ENCODE results near the gene DOK6. TPM values are rescaled to one million over a fixed set of nuclear protein-coding genes. Genes with fewer than 3 reads are reported as not detected.
"Not testable (repeated sequence)": the region's sequence is repeated elsewhere in the genome, so short reads cannot be mapped to it uniquely, and the experiment has no call there.

The DOK6 gene
- total RNA-seq, 1 experiment from 2014 or later: not detected

DNA sequence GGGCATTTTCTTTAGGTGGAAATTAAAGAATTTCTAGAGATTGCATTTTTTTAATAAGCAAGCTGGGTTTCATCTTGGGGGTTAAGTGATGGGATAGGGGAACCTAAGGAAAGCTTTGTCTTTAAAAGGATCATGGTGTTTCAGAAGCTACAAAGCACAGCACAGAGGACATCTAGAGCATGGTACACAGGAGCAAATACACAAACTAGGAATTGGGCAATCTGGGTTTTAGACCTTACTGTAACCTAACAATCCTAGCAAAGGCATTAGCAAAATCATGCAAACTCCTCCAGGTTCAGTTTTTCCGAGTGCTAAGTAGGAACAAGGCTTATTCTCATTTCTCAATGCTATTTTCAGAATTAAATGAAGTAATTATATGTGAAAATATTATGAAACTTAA is 412.9 kb downstream of the DOK6 start:
- no peak for DNase-seq (ENCODE audit: low read depth)

- DNase-seq (ENCODE audit: low read depth): no peak
Measured at GRCh38 chr18:69814861-69815385, 414.2 kb downstream of the DOK6 start.

DNA sequence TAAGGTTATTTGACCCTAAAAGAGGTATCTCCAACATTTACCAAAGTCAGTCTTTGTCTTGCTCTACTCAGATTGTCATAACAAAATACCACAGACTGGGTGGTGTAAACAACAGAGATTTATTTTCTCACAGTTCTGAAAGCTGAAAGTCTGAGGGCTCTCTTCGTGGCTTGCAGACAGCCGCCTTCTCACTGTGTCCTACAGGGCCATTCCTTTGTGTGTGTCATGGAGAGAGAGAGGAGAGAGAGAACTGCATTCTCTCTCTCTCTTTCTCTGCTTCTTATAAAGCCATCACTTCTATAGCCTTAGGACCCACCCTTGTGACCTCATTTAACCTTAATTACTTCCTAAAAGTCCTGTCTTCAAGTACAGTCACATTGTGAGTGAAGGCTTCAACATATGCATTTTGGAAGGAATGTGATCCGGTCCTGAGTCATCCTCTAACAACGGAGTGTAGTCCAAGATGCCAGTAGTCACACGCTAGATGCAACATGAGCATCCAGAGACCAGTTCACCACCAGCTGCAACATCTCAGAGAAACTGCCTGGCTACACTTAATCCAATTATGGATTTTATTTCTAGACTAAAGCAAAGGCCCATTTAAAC is 416.8 kb downstream of the DOK6 start:
- DNase-seq (ENCODE audit: low read depth): peak; percentile 85

DNA sequence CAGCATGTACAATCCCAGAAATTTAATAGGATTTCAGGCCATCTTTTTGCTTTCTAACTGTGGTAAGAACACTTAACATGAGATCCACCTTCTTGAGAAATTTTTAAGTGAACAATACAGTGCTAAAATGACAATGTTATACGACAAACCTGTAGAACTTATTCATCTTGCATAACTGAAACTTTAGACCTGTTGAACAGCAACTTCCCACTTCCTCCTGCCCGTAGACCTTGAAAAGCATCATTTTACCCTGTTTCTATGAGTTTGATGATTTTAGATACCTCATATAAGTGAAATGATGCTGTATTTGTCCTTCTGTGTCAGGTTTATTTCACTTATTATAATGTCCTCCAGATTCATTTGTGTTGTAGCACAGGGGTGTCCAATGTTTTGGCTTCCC is 418.8 kb downstream of the DOK6 start:
- DNase-seq (ENCODE audit: low read depth): no peak

- DNase-seq (ENCODE audit: low read depth): no peak
Measured at GRCh38 chr18:69820538-69820937, 419.9 kb downstream of the DOK6 start.

DNA sequence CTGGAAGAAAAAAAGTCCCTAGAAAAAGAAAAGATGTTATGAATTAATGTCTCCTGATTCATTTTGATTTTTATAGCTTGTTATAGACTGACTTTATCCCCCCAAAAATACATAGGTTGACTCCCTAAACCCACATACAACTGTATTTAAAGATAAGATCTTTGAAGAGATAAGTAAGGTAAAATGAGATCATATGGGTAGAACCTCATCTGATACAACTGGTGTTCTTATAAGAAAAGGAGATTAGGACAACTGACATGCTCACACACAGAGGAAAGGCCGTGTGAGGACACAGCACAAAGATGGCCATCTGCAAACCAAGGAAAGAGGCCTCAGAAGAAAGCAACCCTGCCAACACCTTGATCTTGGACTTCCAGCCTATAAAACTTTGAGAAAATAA is 429.5 kb downstream of the DOK6 start:
- DNase-seq (ENCODE audit: low read depth): no peak

- DNase-seq (ENCODE audit: low read depth): not testable (repeated sequence)
Measured at GRCh38 chr18:69834980-69835379, 434.3 kb downstream of the DOK6 start.

DNA sequence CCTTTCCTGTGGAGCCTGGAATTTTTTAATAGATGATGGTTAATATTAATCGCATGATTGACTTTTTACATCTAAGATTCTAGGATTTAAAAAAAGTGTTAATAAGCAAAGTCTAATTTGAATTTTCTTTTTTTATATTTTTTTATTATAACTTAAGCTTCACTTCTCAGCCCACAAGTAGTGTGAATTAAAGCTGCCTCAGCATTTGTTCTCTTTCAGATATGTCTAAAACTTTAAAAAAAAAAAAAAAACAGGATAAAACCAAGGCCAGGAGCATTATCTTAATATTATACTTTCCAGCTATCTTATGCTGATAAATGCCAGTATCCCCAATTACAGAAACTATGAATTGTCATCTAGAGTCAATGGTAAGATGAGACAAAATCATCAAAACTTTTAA is 437.3 kb downstream of the DOK6 start:
- no peak for DNase-seq (ENCODE audit: low read depth)

GRCh38 chr18:69838620-69839411 is 438.1 kb downstream of the DOK6 start:
- peak; percentile 64 for DNase-seq (ENCODE audit: low read depth)

DNA sequence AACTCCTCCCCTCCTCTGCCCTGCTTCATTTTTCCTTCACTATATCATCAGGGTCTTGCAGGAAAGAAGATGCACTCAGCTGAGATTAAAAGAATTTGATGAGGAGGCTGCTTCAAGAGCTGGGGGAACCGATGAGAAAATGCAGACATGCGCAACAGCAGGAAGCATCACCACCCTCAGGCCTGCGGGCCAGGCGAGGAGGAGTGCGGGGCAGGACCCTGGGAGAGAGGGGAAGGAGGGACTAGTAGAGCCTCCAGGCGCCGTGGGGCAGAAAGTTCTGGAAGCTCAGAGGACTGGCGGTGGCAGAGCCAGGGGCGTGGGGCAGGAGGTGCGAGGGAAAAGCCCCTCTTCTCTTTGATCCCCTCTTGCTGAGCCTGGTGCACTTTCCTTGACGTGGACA is 438.8 kb downstream of the DOK6 start:
- no peak for DNase-seq (ENCODE audit: low read depth)

DNA sequence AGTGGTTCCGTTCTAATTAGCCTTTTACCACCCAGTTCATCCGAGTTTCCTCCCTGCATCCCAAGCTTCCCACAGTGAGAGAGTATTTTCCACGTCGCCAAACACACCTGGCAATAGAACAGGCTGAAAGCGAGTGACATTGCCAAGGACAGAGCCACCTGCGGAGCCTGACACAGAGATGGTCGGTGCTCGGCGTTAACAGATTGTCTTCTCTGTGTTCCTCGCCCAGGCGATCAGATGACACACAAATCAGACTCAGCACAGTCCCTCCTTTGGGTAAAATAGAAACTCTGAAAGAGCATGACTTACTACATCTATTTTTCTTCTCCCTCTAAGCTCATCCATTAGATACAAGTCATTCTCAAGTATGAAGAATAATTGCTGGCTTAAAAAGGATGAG is 439.3 kb downstream of the DOK6 start:
- peak; percentile 28 for DNase-seq (ENCODE audit: low read depth)

GRCh38 chr18:69840445-69840844 is 439.8 kb downstream of the DOK6 start:
- DNase-seq (ENCODE audit: low read depth): peak; percentile 25

GRCh38 chr18:69841117-69841516 is 440.4 kb downstream of the DOK6 start:
- DNase-seq (ENCODE audit: low read depth): no peak

DNA sequence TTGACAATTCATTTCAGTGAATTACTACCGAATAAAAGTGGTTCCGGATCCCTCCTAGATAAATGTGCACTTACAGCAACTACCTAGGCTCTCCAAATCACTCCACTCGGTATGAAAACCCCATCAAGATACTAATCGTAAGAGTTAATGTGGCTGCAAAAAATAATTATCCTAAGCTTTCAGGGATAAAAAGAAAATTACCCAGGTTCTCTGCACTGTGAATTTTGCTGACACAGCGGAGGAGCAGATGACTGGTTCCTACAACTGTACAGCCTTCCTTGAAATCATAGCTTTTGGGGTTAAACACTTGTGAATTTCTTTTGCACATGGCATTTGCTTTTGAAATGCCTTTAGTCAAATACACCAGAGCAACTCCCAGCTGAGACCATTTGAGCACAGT is 442.3 kb downstream of the DOK6 start:
- DNase-seq (ENCODE audit: low read depth): no peak

DNA sequence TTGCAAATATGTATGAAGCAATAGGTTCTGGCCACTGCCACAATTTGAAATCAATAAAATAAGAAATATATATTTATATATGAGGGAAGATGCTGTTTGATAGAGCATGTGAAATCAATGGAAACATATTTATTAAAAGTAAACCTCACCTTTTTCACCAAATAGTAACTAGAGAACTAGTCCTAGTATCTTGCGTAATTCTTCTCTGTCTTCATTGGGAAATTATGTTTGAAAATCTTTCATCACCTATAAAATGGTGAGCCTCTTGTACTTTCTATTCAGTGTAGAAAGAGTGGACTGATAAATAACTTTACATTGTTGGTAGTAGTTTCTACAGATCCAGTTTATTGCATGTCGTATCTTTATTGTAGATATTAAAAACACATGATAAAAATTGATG is 444.0 kb downstream of the DOK6 start:
- no peak for DNase-seq (ENCODE audit: low read depth)

GRCh38 chr18:69845593-69846506 is 445.2 kb downstream of the DOK6 start:
- DNase-seq (ENCODE audit: low read depth): peak; percentile 18

GRCh38 chr18:69853051-69853450 is 452.4 kb downstream of the DOK6 start:
- no peak for DNase-seq (ENCODE audit: low read depth)

DNA sequence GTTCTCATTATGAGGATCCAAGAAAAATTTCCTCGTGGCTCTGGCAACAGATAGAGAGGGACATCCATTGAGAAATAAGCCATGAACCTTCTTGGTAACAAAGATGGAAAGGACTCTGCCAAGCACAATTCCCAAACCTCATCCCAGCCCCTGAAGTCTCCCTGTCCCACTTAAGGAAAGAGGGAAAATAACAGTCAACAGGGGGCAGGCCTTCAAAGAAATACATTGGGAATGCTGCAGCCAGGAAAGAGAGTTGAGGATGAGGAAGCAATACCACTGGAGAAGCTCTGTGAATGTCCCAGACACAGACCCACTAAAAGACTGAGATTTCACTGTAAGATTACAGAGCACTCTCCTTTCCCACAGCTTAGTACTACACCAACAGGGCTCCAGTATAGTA is 453.8 kb downstream of the DOK6 start:
- no peak for DNase-seq (ENCODE audit: low read depth)

GRCh38 chr18:69858897-69859296 is 458.2 kb downstream of the DOK6 start:
- DNase-seq (ENCODE audit: low read depth): no peak

- DNase-seq (ENCODE audit: low read depth): not testable (repeated sequence)
Measured at GRCh38 chr18:69864802-69865201, 464.1 kb downstream of the DOK6 start.

GRCh38 chr18:69865776-69866175 is 465.1 kb downstream of the DOK6 start:
- no peak for DNase-seq (ENCODE audit: low read depth)

- no peak for DNase-seq (ENCODE audit: low read depth)
Measured at GRCh38 chr18:69866212-69866611, 465.5 kb downstream of the DOK6 start.
